HG02970 (cell line): ENCODE measurements around the gene TUBB3.
"Not testable (repeated sequence)": the region's sequence is repeated elsewhere in the genome, so short reads cannot be mapped to it uniquely, and the experiment has no call there.

ENCODE experiments used
- ATAC-seq: cut with Tn5 transposase; IDR thresholded peaks from one replicate; pipeline ENCODE4 v1.9.1; 2021; ENCODE audit warnings: mild to moderate bottlenecking, moderate library complexity, moderate number of reproducible peaks; ENCODE audit not compliant: unreplicated experiment, low FRiP score

The TUBB3 gene

DNA sequence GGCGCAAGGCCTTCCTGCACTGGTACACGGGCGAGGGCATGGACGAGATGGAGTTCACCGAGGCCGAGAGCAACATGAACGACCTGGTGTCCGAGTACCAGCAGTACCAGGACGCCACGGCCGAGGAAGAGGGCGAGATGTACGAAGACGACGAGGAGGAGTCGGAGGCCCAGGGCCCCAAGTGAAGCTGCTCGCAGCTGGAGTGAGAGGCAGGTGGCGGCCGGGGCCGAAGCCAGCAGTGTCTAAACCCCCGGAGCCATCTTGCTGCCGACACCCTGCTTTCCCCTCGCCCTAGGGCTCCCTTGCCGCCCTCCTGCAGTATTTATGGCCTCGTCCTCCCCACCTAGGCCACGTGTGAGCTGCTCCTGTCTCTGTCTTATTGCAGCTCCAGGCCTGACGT, 12.5 kb downstream of the TUBB3 start:
- not testable (repeated sequence) for ATAC-seq

- no peak for ATAC-seq
These were observed 12.9 kb downstream of the TUBB3 start for GRCh38 chr16:89936034-89936433.

DNA sequence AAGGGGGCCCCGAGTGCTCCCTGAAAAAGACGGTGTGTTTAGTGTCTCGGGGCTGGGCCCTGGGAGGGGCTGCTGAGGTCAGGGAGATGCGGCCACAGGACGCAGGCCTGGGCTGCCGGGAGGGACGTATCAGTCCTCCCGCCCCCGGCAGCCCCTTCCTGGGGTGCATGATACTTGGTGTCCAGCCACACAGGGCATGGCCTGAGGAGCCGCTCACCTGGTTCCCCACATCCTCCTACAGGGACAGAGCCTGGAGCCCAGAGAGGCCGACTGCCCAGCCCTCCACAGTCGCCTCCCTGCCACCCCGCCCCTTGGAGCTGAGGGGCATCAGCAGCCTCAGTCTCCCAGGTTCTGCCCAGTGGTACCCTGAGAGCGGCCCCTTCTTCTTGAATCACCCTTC, 13.4 kb downstream of the TUBB3 start:
- no peak for ATAC-seq

DNA sequence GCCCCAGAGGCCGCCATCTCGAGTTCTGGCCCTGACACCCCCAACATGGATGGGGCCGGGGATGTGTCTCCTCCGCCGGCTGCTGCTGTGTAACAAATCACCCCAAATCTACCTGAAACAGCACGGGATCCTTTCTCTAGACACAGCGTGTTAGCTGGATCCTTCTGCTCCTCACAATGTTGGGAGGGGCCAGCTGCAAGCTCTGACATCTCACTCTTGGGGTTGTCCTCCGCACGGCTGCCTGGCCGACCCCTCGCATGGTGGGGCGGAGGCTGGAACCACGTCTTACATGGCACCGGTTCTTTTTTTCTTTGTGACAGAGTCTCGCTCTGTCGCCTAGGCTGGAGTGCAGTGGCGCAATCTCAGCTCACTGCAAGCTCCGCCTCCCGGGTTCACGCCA, 13.8 kb downstream of the TUBB3 start:
- no peak for ATAC-seq

DNA sequence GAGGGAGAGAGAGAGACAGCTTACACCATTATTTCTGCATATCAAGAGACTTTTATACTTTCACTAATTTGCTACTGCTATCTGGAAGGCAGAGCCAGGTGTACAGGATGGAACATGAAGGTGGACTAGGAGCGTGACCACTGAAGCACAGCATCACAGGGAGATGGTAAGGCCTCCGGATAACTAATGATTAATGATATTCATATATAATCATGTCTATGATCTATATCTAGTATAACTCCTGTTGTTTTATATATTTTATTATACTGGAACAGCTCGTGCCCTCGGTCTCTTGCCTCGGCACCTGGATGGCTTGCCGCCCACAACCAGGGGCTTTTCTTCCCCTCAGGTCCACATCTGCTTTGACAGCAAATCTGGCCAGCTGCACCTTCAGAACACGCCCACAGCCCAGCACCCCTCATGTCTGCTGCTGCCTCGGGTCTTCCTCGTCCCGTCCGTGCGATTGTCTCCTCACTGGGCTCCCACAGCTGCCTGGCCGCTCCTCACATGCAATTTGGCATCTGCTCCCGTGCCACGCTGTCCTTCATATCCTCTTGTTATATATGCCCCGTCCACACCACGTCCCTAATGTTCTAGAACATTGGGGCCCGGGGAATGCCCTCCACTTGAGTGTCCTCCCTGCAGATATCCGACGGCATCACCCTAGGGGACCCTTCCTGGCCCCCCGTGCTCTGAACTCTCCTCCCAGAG, 15.2 kb downstream of the TUBB3 start:
- no peak for ATAC-seq

DNA sequence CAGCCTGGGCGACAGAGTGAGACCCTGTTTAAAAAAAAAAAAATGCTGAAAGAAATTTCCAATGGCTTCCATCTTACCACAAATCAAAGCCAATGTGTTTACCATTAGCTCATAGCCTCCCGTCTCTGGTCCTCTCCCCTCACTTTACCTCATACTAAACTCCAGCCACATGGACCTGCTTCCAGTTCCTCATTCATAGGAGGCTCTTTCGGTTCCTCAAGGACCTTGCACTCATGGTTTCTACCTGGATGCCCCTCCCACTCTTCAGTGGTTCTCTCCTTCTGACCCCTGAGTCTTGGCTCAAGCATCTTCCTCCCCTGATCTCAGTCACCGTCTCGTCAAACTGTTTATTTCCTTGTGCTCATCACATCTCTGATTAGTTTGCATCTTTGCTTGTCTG, 21.6 kb downstream of the TUBB3 start:
- ATAC-seq: no peak

DNA sequence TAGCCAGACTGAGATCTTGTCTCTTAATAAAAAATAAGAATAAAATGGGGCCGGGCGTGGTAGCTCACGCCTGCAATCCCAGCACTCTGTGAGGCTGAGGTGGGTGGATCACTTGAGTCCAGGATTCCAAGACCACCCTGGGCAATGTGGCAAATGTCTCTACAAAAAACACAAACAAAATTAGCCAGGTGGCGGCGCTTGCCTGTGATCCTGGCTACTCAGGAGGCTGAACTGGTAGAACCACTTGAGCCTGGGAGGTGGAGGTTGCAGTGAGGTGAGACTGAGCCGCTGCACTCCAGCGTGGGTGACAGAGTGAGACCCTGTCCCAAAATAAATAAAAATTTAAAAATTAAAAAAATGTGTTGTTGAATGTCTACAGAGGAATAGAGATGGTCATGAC, 22.5 kb downstream of the TUBB3 start:
- no peak for ATAC-seq

DNA sequence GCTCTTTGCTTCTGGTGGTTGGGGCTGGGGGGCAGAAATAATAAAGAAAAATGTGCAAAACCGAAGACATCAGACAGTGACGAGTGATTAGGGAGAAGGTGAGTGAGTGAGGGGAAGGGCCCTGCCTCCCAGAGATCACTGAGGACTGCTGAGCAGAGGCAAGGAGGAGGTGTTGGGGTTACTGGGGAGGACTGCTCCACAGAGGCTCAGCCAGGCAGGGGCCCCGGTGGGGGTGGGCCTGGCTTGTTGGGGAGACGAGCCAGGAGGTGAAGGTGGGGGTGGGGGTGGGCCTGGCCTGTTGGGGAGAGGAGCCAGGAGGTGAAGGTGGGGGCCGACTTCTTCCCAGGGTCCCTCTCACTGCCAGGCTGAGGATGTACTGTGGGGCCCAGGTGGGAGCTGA, 23.4 kb downstream of the TUBB3 start:
- ATAC-seq: no peak

DNA sequence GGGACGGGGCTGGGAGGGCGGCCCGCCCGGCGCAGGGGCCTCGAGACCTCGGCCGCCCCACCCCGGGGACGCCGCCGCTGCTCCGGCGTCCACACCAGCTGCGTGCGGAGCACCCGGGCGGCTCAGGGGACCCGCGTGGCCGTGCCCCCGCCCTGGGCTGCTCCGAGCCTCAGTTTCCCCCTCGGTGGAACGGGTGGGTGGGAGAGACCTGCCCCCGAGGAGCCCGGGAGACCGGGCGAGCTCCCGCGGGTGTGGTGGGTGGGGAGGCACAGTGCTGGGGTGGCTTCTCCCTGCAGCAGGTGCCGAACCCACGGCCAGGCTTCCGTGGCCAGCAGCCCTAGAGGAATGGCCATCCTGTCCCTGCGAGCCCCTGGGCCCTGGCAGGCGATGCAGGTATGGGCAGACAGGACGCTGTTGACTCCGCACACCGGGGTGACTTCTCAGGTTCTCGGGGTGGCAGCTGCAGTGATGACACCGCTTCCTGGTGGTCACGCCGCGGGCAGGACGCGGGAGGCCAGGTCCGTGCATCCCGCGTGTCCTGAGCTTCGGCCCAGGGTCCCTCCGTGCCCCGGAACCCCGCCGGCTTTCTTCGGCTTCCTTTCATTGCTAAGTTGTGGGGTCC, 26.1 kb downstream of the TUBB3 start:
- no peak for ATAC-seq

- no peak for ATAC-seq
These were observed 26.6 kb downstream of the TUBB3 start for GRCh38 chr16:89949756-89950155.

GRCh38 chr16:89951509-89951908, 28.4 kb downstream of the TUBB3 start:
- ATAC-seq: no peak

GRCh38 chr16:89952049-89952448, 28.9 kb downstream of the TUBB3 start:
- ATAC-seq: no peak

- no peak for ATAC-seq
These were observed 29.4 kb downstream of the TUBB3 start for GRCh38 chr16:89952551-89952950.

- no peak for ATAC-seq
These were observed 30.7 kb downstream of the TUBB3 start for GRCh38 chr16:89953671-89954406.

- no peak for ATAC-seq
These were observed 31.3 kb downstream of the TUBB3 start for GRCh38 chr16:89954462-89954861.

- ATAC-seq: no peak
These were observed 32.0 kb downstream of the TUBB3 start for GRCh38 chr16:89955001-89955685.

- ATAC-seq: no peak
These were observed 33.5 kb downstream of the TUBB3 start for GRCh38 chr16:89956505-89957215.

DNA sequence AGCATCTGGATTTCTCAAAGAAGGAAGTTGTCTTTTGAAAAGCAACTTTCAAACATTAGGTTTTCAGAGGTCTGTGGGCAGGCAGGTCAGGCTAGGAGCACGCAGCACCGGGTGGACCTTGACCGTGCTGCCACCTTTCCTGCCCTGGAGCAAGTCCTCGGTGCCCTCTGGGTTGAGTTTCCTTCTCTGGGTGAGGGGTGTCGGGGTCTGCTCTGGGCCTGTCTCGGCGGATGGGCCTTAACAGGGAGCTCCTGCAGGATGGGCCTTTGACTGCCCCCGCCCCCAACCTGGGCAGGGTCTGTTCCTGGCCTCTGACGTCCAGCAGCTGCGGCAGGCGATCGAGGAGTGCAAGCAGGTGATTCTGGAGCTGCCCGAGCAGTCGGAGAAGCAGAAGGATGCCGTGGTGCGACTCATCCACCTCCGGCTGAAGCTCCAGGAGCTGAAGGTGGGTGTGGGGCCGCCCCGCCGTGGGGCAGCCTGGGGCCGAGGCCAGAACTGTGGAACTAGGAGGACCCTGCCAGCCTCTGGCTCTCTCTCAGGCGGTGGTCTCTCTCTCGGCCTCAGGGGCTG, 34.2 kb downstream of the TUBB3 start:
- no peak for ATAC-seq

GRCh38 chr16:89958068-89958467, 34.9 kb downstream of the TUBB3 start:
- no peak for ATAC-seq

- no peak for ATAC-seq
These were observed 35.5 kb downstream of the TUBB3 start for GRCh38 chr16:89958596-89958995.
